Measurements from ENCODE around the gene SDHAF2.

Gene SDHAF2

DNA sequence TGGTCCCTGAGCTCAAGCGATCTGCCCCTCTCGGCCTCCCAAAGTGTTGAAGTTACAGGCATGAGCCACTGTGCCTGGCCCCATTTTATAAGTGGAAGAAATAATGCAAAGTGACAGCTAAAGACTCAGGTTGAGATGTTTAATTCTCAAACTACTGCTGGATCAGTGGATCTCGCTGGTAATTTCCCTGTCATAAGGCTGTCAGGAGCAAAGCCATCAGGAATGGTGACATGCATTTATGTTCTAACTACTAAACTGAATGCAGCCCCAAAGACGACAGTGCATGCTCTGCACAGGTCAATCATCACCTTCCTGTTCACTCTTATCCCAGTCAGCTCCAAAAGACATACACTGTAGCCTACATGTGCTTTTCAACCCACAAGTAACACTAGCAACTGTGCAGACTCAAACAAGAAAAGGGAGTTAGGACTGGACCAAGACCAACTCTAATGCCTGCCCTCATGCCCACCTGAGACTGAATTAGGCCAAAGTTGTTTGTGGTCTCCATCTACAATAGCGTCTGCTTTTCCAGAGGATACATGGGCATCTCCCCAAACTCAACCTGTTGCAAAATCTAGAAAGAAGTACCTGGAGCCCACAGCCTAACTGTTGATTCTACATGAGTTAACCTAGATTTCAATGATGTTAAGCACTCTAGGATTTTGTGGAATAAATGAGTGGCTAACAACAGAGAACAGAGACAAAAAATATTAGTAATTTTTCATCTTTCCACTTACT lies 22.8 kb upstream of the SDHAF2 start:
- peaks cover 98% of the 10 kb centered on the region for H3K36me3 ChIP-seq (ENCODE audit: insufficient read depth, low read length)

DNA sequence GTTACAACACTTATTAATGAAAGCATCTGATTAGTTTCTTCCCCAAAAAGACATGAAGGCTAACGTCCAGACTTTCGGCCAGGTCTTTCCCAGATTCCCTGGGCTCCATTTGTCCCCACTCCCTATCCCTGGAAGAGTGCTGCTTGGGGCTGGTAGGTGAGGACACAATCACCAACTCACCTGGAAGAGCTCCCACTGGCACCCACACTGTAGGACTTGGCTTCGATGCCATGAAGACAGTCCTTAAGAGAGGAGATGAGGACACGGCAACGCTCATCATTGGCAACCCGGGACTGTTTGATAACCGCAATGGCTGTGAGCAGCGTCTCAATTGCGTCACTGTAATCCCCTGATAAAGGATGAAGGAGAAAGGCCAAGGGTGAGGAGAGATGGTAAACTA lies 18.3 kb upstream of the SDHAF2 start:
- peaks cover 100% of the 10 kb centered on the region for H3K36me3 ChIP-seq (ENCODE audit: insufficient read depth, low read length)
- H3K27me3 ChIP-seq (ENCODE audit: insufficient read depth, low read length), result no peaks in the 10 kb centered on the region
- no peaks in the 10 kb centered on the region for H3K9me3 ChIP-seq (ENCODE audit: low read length)
- no peaks in the 10 kb centered on the region for H3K9me2 ChIP-seq (ENCODE audit: low read depth, low read length)
- no peaks in the 10 kb centered on the region for H4K20me1 ChIP-seq (ENCODE audit: insufficient read depth, low read length)
- H3K4me3 ChIP-seq (ENCODE audit: low read depth, low read length, poor library complexity, severe bottlenecking), result no peak overlapping the region
- no peaks in the 10 kb centered on the region for H3F3A ChIP-seq (ENCODE audit: insufficient read depth, low read length)
- no peaks in the 10 kb centered on the region for H3K79me2 ChIP-seq (ENCODE audit: insufficient read depth, low read length)
- H3K27ac ChIP-seq (ENCODE audit: low read depth, low read length, poor library complexity, severe bottlenecking), result no peak overlapping the region
- no peak overlapping the region for H3K4me2 ChIP-seq (ENCODE audit: low read length)
- no peak overlapping the region for H2AFZ ChIP-seq (ENCODE audit: low read length)
- H3K9ac ChIP-seq (ENCODE audit: low read length), result no peak overlapping the region
- H3K4me1 ChIP-seq (ENCODE audit: insufficient read depth, low read length, severe bottlenecking), result no peaks in the 10 kb centered on the region
- no peak for TF ChIP-seq EZH2 (IDR thresholded peaks at IDR 0.05; ENCODE audit: borderline replicate concordance, low read length)
- TF ChIP-seq, protein P1, sequence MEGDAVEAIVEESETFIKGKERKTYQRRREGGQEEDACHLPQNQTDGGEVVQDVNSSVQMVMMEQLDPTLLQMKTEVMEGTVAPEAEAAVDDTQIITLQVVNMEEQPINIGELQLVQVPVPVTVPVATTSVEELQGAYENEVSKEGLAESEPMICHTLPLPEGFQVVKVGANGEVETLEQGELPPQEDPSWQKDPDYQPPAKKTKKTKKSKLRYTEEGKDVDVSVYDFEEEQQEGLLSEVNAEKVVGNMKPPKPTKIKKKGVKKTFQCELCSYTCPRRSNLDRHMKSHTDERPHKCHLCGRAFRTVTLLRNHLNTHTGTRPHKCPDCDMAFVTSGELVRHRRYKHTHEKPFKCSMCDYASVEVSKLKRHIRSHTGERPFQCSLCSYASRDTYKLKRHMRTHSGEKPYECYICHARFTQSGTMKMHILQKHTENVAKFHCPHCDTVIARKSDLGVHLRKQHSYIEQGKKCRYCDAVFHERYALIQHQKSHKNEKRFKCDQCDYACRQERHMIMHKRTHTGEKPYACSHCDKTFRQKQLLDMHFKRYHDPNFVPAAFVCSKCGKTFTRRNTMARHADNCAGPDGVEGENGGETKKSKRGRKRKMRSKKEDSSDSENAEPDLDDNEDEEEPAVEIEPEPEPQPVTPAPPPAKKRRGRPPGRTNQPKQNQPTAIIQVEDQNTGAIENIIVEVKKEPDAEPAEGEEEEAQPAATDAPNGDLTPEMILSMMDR (IDR thresholded peaks at IDR 0.05; ENCODE audit: low read length), result no peak

More for the DNA sequence above, 22.8 kb upstream of the SDHAF2 start:
- H3K9me3 ChIP-seq (ENCODE audit: low read length), result no peaks in the 10 kb centered on the region
- no peaks in the 10 kb centered on the region for H3K79me2 ChIP-seq (ENCODE audit: insufficient read depth, low read length)
- H3K9me2 ChIP-seq (ENCODE audit: low read depth, low read length), result no peaks in the 10 kb centered on the region
- H3K9ac ChIP-seq (ENCODE audit: low read length), result no peak overlapping the region
- no peaks in the 10 kb centered on the region for H4K20me1 ChIP-seq (ENCODE audit: insufficient read depth, low read length)
- no peaks in the 10 kb centered on the region for H3K4me1 ChIP-seq (ENCODE audit: insufficient read depth, low read length, severe bottlenecking)
- no peak overlapping the region for H3K4me2 ChIP-seq (ENCODE audit: low read length)
- no peak for TF ChIP-seq EZH2 (IDR thresholded peaks at IDR 0.05; ENCODE audit: borderline replicate concordance, low read length)
- TF ChIP-seq, protein P1 (IDR thresholded peaks at IDR 0.05; ENCODE audit: low read length), result no peak
- no peak overlapping the region for H3K4me3 ChIP-seq (ENCODE audit: low read depth, low read length, poor library complexity, severe bottlenecking)
- H3F3A ChIP-seq (ENCODE audit: insufficient read depth, low read length), result no peaks in the 10 kb centered on the region
- no peak overlapping the region for H2AFZ ChIP-seq (ENCODE audit: low read length)
- no peak overlapping the region for H3K27ac ChIP-seq (ENCODE audit: low read depth, low read length, poor library complexity, severe bottlenecking)
- no peaks in the 10 kb centered on the region for H3K27me3 ChIP-seq (ENCODE audit: insufficient read depth, low read length)

DNA sequence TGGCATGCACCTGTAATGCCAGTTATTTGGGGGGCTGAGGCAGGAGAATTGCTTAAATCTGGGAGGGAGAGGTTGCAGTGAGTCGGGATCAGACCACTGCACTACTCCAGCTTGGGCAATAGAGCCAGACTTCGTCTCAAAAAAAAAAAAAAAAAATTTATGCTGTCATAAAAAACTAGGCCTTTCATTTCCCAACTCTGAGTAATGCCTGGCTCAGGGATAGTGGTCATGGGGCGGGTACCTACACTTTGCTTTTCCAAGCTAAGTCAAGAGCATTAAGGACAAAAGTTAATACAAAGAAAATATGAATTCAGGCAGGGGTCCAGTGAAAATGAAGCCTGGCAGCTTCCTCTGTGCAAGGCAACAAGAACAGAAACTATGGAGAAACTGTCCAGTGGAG lies 16.4 kb upstream of the SDHAF2 start:
- H3K36me3 ChIP-seq (ENCODE audit: insufficient read depth, low read length), result peaks cover 100% of the 10 kb centered on the region
- no peaks in the 10 kb centered on the region for H3K9me3 ChIP-seq (ENCODE audit: low read length)
- no peak overlapping the region for H3K4me3 ChIP-seq (ENCODE audit: low read depth, low read length, poor library complexity, severe bottlenecking)
- H3K4me2 ChIP-seq (ENCODE audit: low read length), result no peak overlapping the region
- peaks cover 3% of the 10 kb centered on the region; the same call in 1 of the 2 replicates for H4K20me1 ChIP-seq (ENCODE audit: insufficient read depth, low read length)
- no peak overlapping the region for H3K9ac ChIP-seq (ENCODE audit: low read length)
- 0 out of 2 replicates have a peak, but pooled peaks cover 4% of the 10 kb centered on the region for H3K79me2 ChIP-seq (ENCODE audit: insufficient read depth, low read length)
- H3F3A ChIP-seq (ENCODE audit: insufficient read depth, low read length), result no peaks in the 10 kb centered on the region
- H3K27ac ChIP-seq (ENCODE audit: low read depth, low read length, poor library complexity, severe bottlenecking), result no peak overlapping the region
- H2AFZ ChIP-seq (ENCODE audit: low read length), result no peak overlapping the region
- no peaks in the 10 kb centered on the region for H3K4me1 ChIP-seq (ENCODE audit: insufficient read depth, low read length, severe bottlenecking)
- H3K27me3 ChIP-seq (ENCODE audit: insufficient read depth, low read length), result no peaks in the 10 kb centered on the region
- TF ChIP-seq, protein P1 (IDR thresholded peaks at IDR 0.05; ENCODE audit: low read length), result no peak
- H3K9me2 ChIP-seq (ENCODE audit: low read depth, low read length), result no peaks in the 10 kb centered on the region
